Measurements from ENCODE around the gene ZFAND2A.
"Not testable (repeated sequence)": the region's sequence is repeated elsewhere in the genome, so short reads cannot be mapped to it uniquely, and the experiment has no call there.

The ZFAND2A gene

DNA sequence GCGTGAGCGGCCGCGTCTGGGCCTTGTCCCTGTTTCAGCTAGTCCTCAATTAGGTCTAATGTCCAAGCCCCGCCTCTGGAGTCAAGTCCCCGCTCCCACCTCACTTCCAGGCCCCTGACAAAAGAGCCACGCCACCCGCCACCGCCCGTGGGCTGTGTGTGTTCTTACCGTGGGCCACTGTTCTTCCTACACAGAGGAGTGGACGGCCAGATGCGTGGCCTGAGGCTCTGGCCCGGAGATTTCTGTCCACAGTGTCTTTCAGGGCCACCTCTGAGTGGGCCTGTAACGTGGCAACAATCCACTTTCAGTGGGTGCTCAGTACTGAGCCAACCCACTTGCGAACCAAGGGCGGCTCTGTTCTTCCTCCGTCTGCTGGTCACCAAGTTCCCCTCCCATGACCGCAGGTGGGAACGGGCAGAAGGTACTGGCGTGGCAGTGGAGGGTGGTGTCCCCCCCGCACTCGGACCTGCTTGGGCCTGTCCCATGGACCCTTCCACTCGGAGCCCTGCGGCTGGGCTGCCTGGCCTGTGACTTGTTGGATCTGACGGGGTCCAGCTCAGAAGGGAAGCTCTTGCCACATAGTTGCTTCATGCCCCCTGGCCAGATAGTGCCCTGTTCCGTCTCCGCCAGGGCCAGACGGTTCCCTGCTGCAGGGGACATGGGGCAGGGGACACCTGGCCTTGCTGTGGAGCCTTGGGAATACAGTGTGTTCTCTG lies 15.0 kb upstream of the ZFAND2A start:
- DNase-seq = no peak

DNA sequence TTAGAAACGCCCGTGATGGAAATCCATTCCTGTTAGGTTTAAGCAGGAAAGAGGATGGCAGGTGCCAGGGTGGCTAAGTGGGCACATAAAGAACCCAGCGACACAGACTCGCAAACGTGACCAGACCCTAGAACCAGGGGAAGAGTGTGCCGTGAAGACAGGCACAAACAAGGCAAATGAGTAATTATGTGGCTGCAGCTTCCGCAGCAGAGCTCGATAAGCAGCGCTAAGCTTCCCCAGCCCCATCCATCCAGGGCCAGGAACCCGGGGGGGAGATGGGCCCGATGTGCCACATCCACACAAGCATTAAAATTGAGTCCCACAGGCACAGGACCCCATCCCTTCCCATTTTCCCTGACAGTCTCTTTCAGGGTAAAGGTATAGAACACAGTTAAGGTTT lies 14.0 kb upstream of the ZFAND2A start:
- DNase-seq = no peak

DNA sequence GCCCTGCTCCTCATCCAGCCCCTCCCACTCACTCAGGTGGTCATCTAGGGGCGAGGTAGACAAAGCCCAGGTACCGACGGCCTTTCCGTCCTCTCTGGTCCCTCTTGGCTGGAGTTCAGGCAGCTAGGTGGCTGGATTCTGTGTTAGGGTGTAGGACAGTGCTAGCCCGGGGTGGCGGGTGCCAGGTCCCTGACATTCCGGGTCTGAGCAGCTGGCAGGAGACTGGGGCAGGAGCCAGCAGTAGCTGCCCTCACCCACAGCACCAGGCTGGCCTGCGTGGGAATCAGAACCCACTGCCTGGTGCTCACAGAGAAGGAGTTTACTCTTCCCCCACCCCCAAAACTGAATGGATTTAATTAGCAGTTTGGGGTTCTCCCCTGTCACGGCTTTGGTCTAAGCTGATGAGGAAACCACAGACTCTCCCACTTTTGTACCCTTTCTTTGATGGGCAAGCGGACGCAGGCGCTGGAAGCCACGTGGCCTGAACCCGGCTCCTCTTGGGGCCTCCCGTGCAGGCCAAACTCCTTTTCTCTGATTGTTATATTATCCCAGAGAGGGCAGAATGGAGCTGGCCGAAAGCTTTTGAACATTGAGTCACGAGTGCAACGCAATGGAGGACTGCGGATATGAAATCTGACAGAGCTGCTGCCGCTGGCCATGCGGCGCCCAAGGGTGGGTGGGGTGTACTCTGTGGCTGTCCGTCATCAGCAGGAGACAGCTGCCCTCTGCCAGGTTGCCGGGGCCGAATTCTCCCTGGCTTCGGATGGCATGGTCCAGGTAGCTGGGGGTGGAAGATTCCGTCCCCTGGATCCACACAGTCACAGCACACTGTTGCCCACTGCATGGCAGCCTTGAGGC lies 12.9 kb upstream of the ZFAND2A start:
- DNase-seq = no peak

DNA sequence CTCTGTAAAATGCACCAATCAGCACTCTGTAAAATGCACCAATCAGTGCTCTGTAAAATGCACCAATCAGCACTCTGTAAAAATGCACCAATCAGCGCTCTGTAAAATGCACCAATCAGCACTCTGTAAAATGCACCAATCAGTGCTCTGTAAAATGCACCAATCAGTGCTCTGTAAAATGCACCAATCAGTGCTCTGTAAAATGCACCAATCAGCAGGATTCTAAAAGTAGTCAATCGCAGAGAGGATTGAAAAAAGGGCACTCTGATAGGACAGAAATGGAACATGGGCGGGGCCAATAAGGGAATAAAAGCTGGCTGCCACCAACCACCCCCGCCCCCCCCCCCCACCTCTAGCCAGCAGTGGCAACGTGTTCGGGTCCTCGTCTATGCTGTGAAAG lies 11.5 kb upstream of the ZFAND2A start:
- DNase-seq = not testable (repeated sequence)

DNA sequence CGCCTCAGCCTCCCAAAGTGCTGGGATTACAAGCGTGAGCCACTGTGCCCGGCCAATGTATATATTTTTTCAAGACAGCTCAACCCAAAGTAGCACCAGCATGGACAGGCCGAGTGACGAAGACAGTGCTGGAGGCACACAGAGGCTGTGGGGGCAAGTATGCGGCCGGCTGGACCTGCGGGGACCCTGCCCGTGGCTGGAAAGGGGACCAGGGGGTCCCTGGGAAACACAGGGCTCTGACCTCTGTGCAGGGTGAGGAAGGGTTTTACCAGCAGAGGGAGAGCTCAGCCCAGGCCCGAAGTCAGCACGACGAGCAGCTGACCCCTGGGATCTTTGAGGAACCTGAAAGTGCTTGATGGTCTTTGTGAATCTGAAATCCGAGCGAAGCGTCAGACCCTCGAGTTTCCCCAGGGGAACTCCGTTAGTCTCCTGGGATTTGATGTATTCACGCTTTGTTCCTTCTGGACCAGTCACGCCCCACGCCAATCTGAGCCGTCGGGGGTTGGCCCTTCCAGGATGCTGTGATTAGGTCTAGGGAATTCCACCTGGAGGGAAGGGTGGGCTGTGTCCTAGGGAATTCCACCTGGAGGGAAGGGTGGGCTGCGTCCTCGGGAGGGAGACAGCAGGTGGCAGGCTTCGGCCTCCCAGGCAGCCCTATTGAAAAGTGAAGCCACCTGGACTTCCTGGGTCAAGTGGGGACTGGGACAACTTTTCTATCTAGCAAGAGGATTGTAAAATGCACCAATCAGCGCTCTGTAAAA lies 10.9 kb upstream of the ZFAND2A start:
- DNase-seq = no peak

DNA sequence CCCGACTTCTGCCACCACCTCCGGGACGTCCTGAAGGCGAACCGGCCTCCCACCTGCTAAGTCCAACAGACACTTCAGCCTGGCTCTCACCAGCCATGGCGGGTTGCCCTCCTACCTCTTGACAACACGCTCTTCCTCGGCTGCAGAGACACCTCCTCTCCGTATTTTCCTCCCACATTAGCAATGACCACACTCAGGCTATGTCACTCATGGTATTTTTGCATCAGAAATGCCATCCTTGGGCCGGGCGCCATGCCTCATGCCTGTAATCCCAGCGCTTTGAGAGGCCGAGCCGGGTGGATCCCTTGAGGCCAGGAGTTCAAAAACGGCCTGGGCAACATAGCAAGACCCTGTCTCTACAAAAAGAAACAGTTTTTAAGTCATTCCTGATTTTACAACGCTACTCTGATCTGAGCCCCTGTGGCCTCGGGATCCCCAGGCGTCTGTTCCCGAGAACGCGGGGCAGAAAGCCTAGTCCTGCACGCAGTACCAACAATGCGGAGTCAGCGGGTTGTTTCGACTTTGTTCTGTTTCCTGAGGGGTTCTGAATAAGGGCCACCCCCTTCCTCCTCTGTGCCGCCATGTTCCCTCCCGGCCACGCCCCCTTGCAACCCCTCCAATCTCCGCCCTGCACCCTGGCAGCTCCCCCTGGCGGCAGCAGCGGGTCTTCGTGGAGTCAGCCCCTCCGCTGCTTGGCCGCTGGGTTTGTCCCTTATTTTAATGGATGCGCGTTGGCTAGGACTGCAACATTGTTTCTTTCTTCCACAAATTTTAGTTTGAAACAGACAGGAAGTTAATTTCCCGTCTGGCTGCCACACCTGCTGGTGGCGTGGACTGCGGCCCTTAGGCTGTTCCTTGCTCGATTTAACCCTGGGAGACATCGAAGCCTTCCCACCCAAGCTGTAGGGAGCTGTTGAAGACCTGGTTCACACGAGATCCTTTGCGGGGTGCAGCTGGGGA lies 9.7 kb upstream of the ZFAND2A start:
- peak; percentile 16 for DNase-seq

DNA sequence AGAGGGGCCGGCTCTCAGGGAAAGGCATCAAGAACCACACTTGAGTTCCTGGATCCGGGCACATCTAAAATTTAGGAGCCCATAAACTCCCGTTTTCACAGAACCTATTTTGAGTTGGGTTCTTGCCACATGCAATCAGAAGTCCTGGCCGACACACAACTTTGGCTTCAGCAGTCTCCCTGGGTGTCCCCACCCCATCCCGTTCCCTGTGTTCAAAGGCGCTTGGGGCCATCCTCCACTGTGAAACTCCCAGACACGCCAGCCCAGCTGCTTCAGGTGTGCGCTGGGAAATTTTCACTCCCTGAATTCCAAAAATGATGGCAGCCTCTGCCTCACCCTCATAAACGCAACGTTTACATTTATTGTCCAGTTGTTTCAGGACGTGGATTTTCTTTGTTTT lies 8.4 kb upstream of the ZFAND2A start:
- DNase-seq = no peak

DNA sequence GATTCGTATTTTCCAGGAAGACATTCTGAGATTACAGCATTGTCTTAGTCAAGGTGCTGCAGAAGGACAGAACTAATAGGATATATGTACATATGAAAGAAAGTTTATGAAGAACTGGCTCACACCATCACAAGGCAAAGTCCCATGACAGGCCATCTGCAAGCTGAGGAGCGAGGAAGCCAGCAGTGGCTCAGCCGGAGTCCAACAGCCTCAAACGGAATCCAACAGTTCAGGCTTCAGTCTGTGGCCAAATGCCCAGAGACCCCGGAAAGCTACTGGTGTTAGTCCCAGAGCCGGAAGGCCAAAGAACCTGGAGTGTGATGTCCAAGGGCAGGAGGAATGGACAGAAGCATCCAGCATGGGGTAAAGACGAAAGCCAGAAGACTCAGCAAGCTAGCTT lies 4.4 kb upstream of the ZFAND2A start:
- no peak for DNase-seq

DNA sequence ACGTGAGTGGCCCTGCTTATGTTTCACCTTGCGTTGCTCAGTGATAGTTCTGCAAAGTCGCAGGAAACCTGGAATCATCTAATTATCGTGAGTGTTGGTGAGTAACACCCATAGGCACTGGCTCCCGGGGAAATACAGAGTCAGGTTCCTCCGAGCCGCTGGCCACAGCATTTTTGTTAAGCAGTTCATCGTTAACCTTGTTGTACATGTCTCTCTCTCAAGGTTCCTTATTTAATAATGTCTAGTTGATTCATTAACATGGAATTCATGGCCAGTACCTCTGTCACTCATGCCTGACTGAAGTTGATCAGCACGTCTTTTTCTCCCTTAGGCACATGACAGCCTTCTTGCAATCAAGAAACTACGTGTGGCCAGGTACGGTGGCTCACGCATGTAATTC lies 3.1 kb upstream of the ZFAND2A start:
- DNase-seq = no peak

DNA sequence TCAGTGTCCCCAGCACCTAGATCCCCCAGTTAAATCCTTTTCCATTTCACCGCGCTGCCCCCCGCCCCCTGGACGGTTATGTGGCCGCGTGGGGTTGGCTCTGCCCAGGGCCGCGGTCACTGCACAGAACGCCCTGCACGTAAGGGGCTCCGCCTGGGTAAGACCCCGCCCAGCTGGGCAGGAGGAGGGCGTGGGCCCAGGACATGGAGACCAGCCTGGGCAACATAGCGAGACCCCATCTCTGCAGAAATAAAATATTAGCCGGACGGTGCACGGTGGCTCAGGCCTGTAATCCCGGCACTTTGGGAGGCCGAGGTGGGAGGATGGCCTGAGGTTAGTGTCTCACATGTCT lies 650 bp upstream of the ZFAND2A start:
- peak; percentile 14 for DNase-seq

DNA sequence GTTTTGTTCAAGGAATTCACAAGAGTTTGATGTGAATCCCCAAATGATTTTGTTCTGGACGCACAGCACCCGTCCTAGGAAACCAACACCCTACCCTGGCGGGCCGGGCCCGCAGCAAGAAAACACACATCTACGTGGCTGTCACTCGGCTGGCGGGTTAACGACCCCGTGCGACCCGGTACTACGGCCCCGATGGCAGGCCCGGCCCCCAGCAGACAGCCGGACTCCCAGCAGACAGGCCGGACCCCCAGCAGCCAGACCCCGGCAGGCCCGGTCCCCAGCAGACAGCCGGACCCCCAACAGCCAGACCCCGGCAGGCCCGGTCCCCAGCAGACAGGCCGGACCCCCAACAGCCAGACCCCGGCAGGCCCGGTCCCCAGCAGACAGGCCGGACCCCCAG lies 765 bp downstream of the ZFAND2A start:
- DNase-seq = not testable (repeated sequence)

DNA sequence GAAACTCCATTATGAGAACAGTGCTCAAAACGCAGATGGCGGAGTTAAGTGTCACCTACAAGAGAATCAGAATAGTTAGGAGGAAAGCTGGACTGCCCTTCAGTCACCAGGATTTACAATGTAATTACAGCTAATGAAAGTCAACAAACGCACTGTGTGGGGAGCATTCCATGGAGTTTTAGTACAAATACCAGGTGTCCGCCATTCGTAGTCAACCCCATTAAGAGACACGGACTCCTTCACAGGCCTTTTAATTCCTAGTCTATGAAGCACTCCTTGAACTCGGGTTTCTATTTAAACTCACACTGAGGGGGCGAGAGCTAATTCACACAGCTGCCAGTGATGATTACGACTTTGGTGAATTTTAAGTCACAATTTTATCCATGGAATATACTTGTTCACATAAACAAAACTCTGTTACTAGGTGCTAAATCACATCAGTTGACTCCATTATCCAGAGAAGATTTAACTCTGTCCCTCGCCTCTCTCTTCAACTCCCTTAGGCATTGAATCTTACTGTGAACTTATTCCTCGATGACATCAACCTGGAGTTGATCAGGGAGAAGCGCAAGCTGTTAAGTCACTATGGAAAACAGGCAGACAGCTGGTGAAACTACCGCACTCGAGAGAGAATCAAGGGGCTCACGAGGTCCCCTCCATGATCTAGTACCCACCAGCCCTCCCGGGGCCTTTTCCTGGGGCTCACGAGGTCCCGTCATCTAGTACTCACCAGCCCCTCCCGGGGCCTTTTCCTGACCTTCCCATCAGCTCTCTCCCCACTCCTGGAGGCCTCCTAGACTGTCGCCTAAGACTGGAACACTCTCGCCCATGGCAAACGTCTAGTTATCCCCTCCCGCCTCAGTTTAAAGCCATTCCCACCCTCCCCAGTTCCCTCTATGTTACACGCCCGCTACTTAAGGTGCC lies 1.5 kb downstream of the ZFAND2A start:
- no peak for DNase-seq

DNA sequence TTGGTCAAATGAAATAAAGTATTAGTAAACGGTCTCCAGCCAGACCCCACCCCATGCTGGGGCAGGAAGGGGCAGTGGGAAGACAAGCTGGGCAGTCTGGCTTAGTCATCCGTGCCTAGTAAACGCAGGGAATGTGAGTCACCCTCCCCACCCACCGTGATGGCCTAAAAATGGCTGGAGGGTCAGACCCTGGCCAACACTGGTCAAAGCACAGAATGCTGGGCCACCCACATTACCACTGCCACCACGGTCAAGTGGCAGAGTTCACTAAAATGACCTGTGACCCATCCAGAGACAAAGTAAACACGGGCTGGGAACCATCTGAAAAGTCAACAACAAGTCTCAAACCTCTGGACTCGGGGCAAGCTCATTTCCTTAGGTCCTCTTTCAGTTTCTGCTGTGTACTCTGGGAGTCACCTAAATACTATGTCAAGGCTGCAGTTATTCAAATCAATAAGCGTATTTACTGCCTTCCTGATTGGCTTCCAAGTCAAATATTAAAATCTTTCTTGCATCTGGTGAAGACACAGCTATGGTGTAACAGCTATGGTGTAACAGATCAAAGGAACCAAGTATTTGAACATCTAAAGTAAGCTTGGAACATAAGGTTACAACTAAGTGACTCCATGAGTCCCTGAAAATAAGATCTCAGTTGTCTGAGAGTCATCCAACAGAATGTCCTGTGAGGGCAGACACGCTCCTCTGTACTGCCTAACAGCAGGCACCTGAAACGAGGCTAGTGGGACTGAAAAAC lies 3.0 kb downstream of the ZFAND2A start:
- no peak for DNase-seq

DNA sequence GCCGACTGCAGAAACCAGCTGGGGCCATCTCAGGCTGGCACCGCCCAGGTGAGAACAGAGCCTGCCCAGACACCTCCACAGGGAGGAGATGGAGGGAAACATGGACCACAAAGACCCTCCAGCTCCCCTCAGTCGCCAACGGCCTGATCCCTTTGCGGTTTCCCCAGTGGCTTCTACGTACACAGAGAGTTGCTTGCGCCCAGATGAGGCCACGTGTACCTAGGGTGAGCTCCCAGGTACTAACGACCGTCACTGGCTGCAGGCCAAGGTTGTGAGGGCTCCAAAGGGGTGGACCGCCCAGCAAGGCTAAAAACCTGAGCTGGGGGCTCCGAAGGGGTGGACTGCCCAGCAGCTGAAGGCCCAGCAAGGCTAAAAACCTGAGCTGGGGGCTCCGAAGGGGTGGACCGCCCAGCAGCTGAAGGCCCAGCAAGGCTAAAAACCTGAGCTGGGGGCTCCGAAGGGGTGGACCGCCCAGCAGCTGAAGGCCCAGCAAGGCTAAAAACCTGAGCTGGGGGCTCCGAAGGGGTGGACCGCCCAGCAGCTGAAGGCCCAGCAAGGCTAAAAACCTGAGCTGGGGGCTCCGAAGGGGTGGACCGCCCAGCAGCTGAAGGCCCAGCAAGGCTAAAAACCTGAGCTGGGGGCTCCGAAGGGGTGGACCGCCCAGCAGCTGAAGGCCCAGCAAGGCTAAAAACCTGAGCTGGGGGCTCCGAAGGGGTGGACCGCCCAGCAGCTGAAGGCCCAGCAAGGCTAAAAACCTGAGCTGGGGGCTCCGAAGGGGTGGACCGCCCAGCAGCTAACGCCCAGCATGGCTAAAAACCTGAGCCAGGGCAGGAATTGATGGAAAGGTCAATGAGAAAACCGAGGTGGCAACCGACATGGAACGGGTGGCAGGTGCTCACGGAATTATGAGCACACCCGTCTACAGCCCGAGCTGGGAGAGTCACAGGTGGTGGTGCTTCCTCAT lies 3.9 kb downstream of the ZFAND2A start:
- DNase-seq = not testable (repeated sequence)

DNA sequence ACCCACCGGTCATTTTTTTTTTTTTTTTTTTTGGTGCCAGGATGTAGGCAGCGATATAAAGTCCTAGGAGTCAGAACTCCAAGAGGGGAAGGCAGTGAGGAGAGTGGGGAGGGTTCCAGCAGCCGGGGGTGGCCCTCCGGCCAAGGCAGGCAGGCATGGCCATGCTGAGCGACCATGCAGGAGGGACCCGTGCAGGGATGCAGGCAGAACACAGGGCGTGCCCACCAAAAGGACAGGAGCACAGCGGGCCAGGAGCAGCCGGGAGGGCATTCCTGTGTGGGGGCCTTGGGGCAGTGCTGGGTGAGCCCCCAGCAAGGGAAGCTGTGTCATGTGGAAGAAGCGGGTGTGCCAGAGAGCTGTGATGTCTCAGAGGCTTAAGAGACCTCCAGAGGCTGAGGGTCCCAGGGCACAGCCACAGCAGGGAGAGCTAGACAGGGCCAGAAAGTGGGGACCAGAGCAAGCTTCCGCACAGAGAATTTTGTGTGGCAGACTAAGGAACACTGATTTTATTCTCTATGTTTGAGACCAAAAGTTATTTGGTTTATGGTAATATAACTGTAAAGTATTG lies 5.7 kb downstream of the ZFAND2A start:
- DNase-seq = no peak

DNA sequence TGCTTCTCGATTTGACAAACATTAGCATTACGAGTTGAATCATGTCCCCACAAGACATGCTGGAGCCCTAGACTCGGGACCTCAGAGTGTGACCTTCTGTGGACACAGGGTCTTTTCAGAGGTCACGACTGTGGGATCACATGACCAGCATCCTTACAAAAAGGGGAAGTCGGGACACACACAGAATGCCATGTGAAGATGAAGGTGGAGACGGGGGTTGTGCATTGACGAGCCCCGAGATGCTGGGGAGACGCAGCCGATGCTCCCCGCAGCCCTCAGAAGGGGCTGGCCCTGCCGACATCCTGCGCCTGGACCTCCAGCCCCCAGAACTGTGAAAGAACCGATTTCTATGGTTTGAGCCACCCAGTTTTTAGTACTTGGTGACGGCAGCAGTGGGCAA lies 7.5 kb downstream of the ZFAND2A start:
- DNase-seq = no peak

DNA sequence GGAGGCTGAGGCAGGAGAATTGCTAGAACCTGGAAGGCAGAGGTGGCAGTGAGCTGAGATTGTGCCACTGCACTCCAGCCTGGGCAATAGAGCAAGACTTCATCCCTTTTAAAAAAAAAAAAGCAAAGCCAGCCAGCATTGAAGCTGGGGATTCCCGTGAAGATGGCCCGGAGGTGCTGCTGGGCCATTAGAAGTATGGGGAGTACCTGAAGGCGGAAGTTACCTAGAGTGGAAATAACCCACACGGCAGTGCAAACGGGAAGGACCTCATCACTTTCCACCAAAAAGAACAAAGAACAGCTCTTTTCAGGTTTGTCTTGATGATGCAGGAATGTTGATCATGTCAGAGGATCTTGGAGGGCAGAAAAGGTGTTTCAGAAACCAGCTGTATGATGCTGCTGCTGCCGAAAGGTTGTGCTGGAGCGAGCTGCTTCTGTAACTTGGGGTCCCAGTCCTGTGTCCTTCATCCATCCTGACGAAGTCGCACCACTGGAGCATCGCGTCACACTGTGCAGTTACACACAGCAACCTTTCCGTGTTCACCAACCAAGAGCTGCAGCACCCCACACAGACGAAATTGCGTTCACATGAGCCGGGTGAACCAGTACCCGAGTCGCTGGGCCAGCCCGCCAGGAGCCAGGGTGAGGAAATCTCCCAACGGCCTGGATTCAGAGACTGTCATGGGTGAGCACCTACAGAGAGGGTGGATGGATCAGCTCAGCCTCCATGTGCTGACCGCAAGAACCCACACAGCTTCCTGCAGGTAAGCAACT lies 8.2 kb downstream of the ZFAND2A start:
- DNase-seq = no peak

DNA sequence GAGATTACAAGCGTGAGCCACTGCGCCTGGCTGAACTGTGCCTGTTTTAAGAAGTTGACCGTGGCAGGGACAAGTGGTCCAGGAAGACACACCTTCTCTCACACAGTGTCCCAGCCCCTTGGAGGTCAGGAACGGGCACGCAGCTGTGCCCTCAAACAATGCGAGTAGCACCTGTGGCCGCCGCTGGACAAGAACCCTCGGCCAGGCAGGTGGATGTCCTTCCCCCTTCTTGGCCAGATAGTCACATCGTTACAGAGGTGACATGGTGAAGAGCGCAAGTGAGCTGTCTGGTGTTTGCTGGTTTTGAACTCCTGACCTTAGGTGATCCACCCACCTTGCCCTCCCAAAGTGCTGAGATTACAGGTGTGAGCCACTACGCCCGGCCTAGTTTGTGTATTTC lies 8.8 kb downstream of the ZFAND2A start:
- DNase-seq = no peak

Data from NK-92 treated with Interleukin-12 subunit alpha and Interleukin-12 subunit beta, amount 100 ng/mL, for 24 hours (cell line).